Measurements from ENCODE around the gene DAND5. TPM values are rescaled to one million over a fixed set of nuclear protein-coding genes. Genes with fewer than 3 reads are reported as not detected.

The DAND5 gene
- total and polyA plus RNA-seq, 9 of the 15 experiments (the other 6 are each of a cell fraction or from before 2014, with no cell fraction given), result 0.22 to 0.83 (median 0.60) TPM

DNA sequence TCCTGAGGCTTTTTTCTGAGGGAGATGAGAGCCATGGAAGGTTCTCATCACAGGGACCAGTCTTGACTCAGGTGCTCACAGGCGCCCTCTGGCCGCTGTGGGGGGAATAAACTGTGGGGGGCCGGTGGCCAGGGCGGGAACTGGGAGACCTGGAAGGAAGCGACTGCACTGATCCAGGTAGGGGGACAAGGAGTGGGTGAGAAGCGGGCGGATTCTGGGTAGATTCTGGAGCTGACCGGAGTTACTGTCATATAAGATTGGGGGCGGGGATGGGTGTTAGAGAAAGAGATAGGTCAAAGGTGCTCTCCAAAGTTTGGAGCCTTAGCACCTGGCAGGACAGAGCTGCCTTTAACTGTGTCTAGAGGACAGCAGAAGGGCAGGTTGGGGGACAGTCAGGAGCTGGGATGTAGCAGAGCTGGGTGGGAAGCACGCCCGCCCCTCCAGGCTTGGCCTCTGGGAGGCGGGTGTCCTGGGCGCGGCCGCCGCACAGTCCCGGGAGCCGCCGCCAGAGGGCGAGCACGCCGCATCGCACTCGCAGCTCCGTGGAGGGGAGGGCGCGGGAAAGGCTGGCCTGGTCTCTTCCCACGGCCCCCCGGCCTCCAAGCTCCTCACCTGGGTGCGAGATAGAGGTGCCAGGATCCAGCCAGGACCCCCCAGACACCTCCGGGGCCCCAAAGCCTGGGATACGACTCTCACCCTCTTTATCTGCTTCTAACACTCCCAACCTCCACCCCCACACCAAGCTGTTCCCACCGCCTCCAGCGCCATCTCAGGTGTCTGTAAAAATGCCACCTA lies 4.2 kb upstream of the DAND5 start (continued):
- TF ChIP-seq, protein P1, sequence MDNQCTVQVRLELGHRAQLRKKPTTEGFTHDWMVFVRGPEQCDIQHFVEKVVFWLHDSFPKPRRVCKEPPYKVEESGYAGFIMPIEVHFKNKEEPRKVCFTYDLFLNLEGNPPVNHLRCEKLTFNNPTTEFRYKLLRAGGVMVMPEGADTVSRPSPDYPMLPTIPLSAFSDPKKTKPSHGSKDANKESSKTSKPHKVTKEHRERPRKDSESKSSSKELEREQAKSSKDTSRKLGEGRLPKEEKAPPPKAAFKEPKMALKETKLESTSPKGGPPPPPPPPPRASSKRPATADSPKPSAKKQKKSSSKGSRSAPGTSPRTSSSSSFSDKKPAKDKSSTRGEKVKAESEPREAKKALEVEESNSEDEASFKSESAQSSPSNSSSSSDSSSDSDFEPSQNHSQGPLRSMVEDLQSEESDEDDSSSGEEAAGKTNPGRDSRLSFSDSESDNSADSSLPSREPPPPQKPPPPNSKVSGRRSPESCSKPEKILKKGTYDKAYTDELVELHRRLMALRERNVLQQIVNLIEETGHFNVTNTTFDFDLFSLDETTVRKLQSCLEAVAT (IDR thresholded peaks at IDR 0.05), result peak; percentile 29 to 82; a peak in 3 of 4 replicates
- TF ChIP-seq FOXM1 (IDR thresholded peaks at IDR 0.05; ENCODE audit: low read depth), result peak; percentile 43; the same call in 1 of the 2 replicates
- TF ChIP-seq FOXM1 (CRISPR knock-in tag; IDR thresholded peaks at IDR 0.05; ENCODE audit: low read depth), result no peak
- TF ChIP-seq ZNF134 (CRISPR knock-in tag; conservative IDR thresholded peaks at IDR 0.05), result no peak
- TF ChIP-seq, protein P2, sequence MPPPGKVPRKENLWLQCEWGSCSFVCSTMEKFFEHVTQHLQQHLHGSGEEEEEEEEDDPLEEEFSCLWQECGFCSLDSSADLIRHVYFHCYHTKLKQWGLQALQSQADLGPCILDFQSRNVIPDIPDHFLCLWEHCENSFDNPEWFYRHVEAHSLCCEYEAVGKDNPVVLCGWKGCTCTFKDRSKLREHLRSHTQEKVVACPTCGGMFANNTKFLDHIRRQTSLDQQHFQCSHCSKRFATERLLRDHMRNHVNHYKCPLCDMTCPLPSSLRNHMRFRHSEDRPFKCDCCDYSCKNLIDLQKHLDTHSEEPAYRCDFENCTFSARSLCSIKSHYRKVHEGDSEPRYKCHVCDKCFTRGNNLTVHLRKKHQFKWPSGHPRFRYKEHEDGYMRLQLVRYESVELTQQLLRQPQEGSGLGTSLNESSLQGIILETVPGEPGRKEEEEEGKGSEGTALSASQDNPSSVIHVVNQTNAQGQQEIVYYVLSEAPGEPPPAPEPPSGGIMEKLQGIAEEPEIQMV (tag; conservative IDR thresholded peaks at IDR 0.05; ENCODE audit: low read depth), result no peak
- TF ChIP-seq, protein P3, sequence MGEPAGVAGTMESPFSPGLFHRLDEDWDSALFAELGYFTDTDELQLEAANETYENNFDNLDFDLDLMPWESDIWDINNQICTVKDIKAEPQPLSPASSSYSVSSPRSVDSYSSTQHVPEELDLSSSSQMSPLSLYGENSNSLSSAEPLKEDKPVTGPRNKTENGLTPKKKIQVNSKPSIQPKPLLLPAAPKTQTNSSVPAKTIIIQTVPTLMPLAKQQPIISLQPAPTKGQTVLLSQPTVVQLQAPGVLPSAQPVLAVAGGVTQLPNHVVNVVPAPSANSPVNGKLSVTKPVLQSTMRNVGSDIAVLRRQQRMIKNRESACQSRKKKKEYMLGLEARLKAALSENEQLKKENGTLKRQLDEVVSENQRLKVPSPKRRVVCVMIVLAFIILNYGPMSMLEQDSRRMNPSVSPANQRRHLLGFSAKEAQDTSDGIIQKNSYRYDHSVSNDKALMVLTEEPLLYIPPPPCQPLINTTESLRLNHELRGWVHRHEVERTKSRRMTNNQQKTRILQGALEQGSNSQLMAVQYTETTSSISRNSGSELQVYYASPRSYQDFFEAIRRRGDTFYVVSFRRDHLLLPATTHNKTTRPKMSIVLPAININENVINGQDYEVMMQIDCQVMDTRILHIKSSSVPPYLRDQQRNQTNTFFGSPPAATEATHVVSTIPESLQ (CRISPR knock-in tag; IDR thresholded peaks at IDR 0.05), result no peak
- TF ChIP-seq SMAD4 (CRISPR knock-in tag; conservative IDR thresholded peaks at IDR 0.05), result peak; percentile 83
- TF ChIP-seq ZNF583 (CRISPR knock-in tag; IDR thresholded peaks at IDR 0.05), result no peak
- TF ChIP-seq TFAM (CRISPR knock-in tag; conservative IDR thresholded peaks at IDR 0.05), result no peak
- TF ChIP-seq SREBF2 (CRISPR knock-in tag; IDR thresholded peaks at IDR 0.05), result no peak
- no peak for TF ChIP-seq SP2 (IDR thresholded peaks at IDR 0.05; ENCODE audit: extremely low read depth, low read depth, low read length, poor library complexity, severe bottlenecking)
- TF ChIP-seq, protein P4, sequence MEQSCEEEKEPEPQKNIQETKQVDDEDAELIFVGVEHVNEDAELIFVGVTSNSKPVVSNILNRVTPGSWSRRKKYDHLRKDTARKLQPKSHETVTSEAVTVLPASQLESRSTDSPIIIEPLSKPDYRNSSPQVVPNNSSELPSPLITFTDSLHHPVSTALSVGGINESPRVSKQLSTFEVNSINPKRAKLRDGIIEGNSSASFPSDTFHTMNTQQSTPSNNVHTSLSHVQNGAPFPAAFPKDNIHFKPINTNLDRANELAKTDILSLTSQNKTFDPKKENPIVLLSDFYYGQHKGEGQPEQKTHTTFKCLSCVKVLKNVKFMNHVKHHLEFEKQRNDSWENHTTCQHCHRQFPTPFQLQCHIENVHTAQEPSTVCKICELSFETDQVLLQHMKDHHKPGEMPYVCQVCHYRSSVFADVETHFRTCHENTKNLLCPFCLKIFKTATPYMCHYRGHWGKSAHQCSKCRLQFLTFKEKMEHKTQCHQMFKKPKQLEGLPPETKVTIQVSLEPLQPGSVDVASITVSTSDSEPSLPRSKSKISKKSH (CRISPR knock-in tag; IDR thresholded peaks at IDR 0.05), result no peak
- no peak for TF ChIP-seq ZNF75A (CRISPR knock-in tag; IDR thresholded peaks at IDR 0.05)
- TF ChIP-seq, protein P5, sequence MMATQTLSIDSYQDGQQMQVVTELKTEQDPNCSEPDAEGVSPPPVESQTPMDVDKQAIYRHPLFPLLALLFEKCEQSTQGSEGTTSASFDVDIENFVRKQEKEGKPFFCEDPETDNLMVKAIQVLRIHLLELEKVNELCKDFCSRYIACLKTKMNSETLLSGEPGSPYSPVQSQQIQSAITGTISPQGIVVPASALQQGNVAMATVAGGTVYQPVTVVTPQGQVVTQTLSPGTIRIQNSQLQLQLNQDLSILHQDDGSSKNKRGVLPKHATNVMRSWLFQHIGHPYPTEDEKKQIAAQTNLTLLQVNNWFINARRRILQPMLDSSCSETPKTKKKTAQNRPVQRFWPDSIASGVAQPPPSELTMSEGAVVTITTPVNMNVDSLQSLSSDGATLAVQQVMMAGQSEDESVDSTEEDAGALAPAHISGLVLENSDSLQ (IDR thresholded peaks at IDR 0.05), result peak; percentile 41
- TF ChIP-seq DDX20 (tag; IDR thresholded peaks at IDR 0.05; ENCODE audit: low read depth), result no peak
- peak; percentile 38; the same call in 1 of the 2 replicates for TF ChIP-seq ZNF24 (IDR thresholded peaks at IDR 0.05)
- TF ChIP-seq SAP30 (IDR thresholded peaks at IDR 0.05; ENCODE audit: borderline replicate concordance, insufficient read depth, low read depth, low read length, poor library complexity, severe bottlenecking), result peak; percentile 65
- TF ChIP-seq PML (IDR thresholded peaks at IDR 0.05; ENCODE audit: low read length), result no peak
- TF ChIP-seq HCFC1 (IDR thresholded peaks at IDR 0.05; ENCODE audit: low read depth, low read length), result no peak; the same call in 1 of the 2 replicates
- no peak for TF ChIP-seq RBM14 (IDR thresholded peaks at IDR 0.05; ENCODE audit: borderline replicate concordance, insufficient read depth, low read depth, low read length)

All from K562 (cell line).